Neuronal stem cell (in vitro differentiated cells): ENCODE data around the gene MPRIP.

Source experiments
- DNase-seq: peaks from one replicate; pipeline ENCODE4 v3.0.0-alpha.2; 2013; ENCODE audit warnings: low spot score
- H2AFZ ChIP-seq: one replicate; pipeline ENCODE4 v1.6.1; 2013; ENCODE audit warnings: mild to moderate bottlenecking, low read length, inconsistent platforms
- H2AK5ac ChIP-seq: 2 replicates; pipeline ENCODE4 v1.6.1; 2013; ENCODE audit warnings: low read depth, mild to moderate bottlenecking, inconsistent platforms, low read length, moderate library complexity, mixed read lengths
- H2BK120ac ChIP-seq: 2 replicates; pipeline ENCODE4 v1.6.1; 2013; ENCODE audit warnings: low read depth, mild to moderate bottlenecking, inconsistent platforms, low read length, moderate library complexity, mixed read lengths
- H2BK12ac ChIP-seq: one replicate; pipeline ENCODE4 v1.6.1; 2013; ENCODE audit warnings: low read length, inconsistent platforms
- H2BK15ac ChIP-seq: 2 replicates; pipeline ENCODE4 v1.6.1; 2013; ENCODE audit warnings: mild to moderate bottlenecking, low read length, inconsistent platforms, mixed read lengths
- H2BK5ac ChIP-seq: one replicate; pipeline ENCODE4 v1.6.1; 2013; ENCODE audit warnings: inconsistent platforms, mild to moderate bottlenecking, low read length, moderate library complexity
- H3K14ac ChIP-seq: one replicate; pipeline ENCODE4 v1.6.1; 2013; ENCODE audit warnings: low read length, inconsistent platforms
- H3K18ac ChIP-seq: 2 replicates; pipeline ENCODE4 v1.6.1; 2013; ENCODE audit warnings: low read length, inconsistent platforms
- H3K23ac ChIP-seq: 2 replicates; pipeline ENCODE4 v1.6.1; 2013; ENCODE audit warnings: low read depth, mild to moderate bottlenecking, mixed read lengths, low read length, inconsistent platforms; ENCODE audit not compliant: poor library complexity
- H3K27ac ChIP-seq: replicated peaks from 3 replicates; pipeline ENCODE4 v1.5.1; 2013; ENCODE audit warnings: low read length, inconsistent platforms
- H3K27me3 ChIP-seq, 3 experiments: 2 replicates each; pipeline ENCODE4 v1.6.1; 2013; ENCODE audit warnings: low read length in 3 of 3, mild to moderate bottlenecking in 2 of 3, inconsistent platforms in 1 of 3, low read depth in 1 of 3, mixed read lengths in 1 of 3, moderate library complexity in 1 of 3; ENCODE audit not compliant: control insufficient read depth in 3 of 3, insufficient read depth in 3 of 3
- H3K36me3 ChIP-seq, 2 donors: replicated peaks in 1 of 2; 2 replicates each; pipeline ENCODE4 v1.6.1; 2013; ENCODE audit warnings: low read length in 2 of 2; ENCODE audit not compliant: control insufficient read depth in 2 of 2, insufficient read depth in 2 of 2
- H3K4ac ChIP-seq: 2 replicates; pipeline ENCODE4 v1.6.1; 2013; ENCODE audit warnings: inconsistent platforms, mild to moderate bottlenecking, low read length, moderate library complexity
- H3K4me1 ChIP-seq, 2 donors: 1 replicate in 1 of 2; 2 replicates in 1 of 2; pipeline ENCODE4 v1.6.1; 2013; ENCODE audit warnings: low read length in 2 of 2, low read depth in 1 of 2; ENCODE audit not compliant: control insufficient read depth in 2 of 2, insufficient read depth in 1 of 2
- H3K4me2 ChIP-seq: one replicate; pipeline ENCODE4 v1.6.1; 2013; ENCODE audit warnings: mild to moderate bottlenecking, low read length, inconsistent platforms; ENCODE audit not compliant: insufficient read depth, poor library complexity, severe bottlenecking
- H3K4me3 ChIP-seq, 2 donors: 2 replicates each; pipeline ENCODE4 v1.5.1; 2013; ENCODE audit warnings: low read length in 2 of 2, mild to moderate bottlenecking in 2 of 2, inconsistent platforms in 1 of 2, moderate library complexity in 1 of 2
- H3K79me1 ChIP-seq: one replicate; pipeline ENCODE4 v1.6.1; 2013; ENCODE audit warnings: low read depth, mild to moderate bottlenecking, inconsistent platforms, low read length, moderate library complexity
- H3K9ac ChIP-seq: one replicate; pipeline ENCODE4 v1.6.1; 2013; ENCODE audit warnings: mild to moderate bottlenecking, low read depth, low read length, inconsistent platforms; ENCODE audit not compliant: poor library complexity
- H3K9me3 ChIP-seq, 2 donors: replicated peaks in 1 of 2; 2 replicates each; pipeline versions ENCODE3 to v1.6.1; 2013; ENCODE audit warnings: low read length in 2 of 2, mild to moderate bottlenecking in 2 of 2, inconsistent platforms in 1 of 2, low read depth in 1 of 2, mixed read lengths in 1 of 2, moderate library complexity in 1 of 2; ENCODE audit not compliant: control insufficient read depth in 2 of 2, insufficient read depth in 1 of 2
- H4K8ac ChIP-seq: one replicate; pipeline ENCODE4 v1.6.1; 2013; ENCODE audit warnings: low read depth, mild to moderate bottlenecking, inconsistent platforms, low read length, moderate library complexity
- H4K91ac ChIP-seq: one replicate; pipeline ENCODE4 v1.6.1; 2013; ENCODE audit warnings: low read length, low read depth, mild to moderate bottlenecking, inconsistent platforms; ENCODE audit not compliant: poor library complexity
- WGBS, 2 donors: extraction: QIAGEN DNeasy Blood & Tissue Kit; methylation state at CpG; one replicate each; pipeline ENCODE4 v1.1.7; 2013; ENCODE audit warnings: missing lambda C conversion rate in 2 of 2, mixed read lengths in 1 of 2; ENCODE audit not compliant: insufficient read length in 2 of 2, insufficient replicate concordance in 1 of 2; ENCODE audit errors: extremely low coverage in 2 of 2; 5-methylcytosine and 5-hydroxymethylcytosine counted together

The MPRIP gene

DNA sequence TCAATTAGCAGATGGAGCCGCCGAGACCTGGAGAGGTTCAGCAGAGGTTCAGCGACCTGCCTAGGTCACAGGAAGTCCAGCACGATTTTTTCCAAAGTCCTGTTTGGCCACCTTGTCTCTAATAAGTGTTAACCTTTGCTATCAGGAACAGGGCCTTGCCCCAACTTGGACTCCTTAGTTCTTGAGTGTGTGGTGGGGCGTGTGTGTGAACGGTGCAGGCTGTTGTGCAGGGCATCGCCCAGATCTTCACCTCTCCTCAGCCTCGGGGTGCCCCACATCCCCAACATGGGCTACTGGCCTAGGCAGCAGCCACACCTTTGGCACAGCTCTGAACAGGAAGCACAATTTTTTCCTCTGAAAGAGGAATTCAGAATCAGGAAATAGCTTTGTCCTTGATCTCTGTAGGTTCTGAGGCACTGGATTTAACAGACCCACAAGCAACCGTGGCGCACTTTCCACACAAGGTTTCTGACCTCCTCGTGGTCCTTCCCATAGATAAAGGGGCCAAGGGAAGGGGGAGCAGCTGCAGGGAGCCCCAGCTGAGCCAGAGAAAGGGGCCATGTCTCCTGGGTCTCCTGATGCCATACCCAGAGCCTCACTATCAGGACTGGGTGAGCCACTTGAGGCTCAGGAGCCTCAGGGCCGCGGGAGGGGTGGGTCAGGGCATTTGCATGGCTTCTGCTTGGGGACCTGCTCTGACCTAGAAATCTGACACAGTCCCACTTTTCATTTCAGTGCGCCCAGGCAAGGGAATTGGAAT is 10.4 kb downstream of the MPRIP start:
- Histone ChIP-seq H2BK12ac (no peak overlapping the region), H2BK5ac (no peak overlapping the region), H2AK5ac (no peak overlapping the region), H3K27me3 (no peaks in the 10 kb centered on the region), H3K9ac (peak overlapping the region; percentile 9), H3K4me3 (no peak overlapping the region), H3K4me1 (peaks cover 0 to 11% of the 10 kb centered on the region in 2 donors), H3K23ac (no peak overlapping the region), H3K27ac (no peak overlapping the region), H3K4ac (no peak overlapping the region), H3K36me3 (peaks cover 2 to 36% of the 10 kb centered on the region in 2 donors), H4K8ac (no peak overlapping the region), H3K79me1 (peaks cover 18% of the 10 kb centered on the region), H3K18ac (no peak overlapping the region), H3K14ac (no peak overlapping the region), H3K9me3 (peaks cover 0 to 14% of the 10 kb centered on the region in 2 donors), H3K4me2 (no peak overlapping the region), H2BK15ac (no peak overlapping the region), H4K91ac (no peak overlapping the region), H2BK120ac (no peak overlapping the region), H2AFZ (no peak overlapping the region)
- no CpG with 5 or more reads among the region's 14 CpGs for WGBS, 2 donors
- DNase-seq: no peak

- H3K79me1 ChIP-seq: peaks cover 18% of the 10 kb centered on the region
- H3K4ac ChIP-seq: no peak overlapping the region
- no peak overlapping the region for H3K14ac ChIP-seq
- DNase-seq: no peak
- H2BK5ac ChIP-seq: no peak overlapping the region
- no peak overlapping the region for H3K9ac ChIP-seq
- H2BK15ac ChIP-seq: no peak overlapping the region
- no peak overlapping the region for H2BK120ac ChIP-seq
- H2AK5ac ChIP-seq: no peak overlapping the region
- H3K23ac ChIP-seq: no peak overlapping the region
- no CpG with 5 or more reads among the region's 8 CpGs for WGBS, 2 donors
- H4K91ac ChIP-seq: no peak overlapping the region
- no peak overlapping the region for H2AFZ ChIP-seq
- no peak overlapping the region for H2BK12ac ChIP-seq
- H3K4me2 ChIP-seq: no peak overlapping the region
- H3K27ac ChIP-seq: no peak overlapping the region
- no peaks in the 10 kb centered on the region for H3K27me3 ChIP-seq
- no peak overlapping the region for H3K18ac ChIP-seq
- peaks cover 0 to 4% of the 10 kb centered on the region in 2 donors for H3K9me3 ChIP-seq
- H3K4me3 ChIP-seq: no peak overlapping the region
- peaks cover 0 to 11% of the 10 kb centered on the region in 2 donors for H3K4me1 ChIP-seq
- no peak overlapping the region for H4K8ac ChIP-seq
- peaks cover 4 to 41% of the 10 kb centered on the region in 2 donors for H3K36me3 ChIP-seq
These were observed 11.5 kb downstream of the MPRIP start for GRCh38 chr17:17053446-17054379.

GRCh38 chr17:17054636-17055035 is 12.4 kb downstream of the MPRIP start:
- Histone ChIP-seq H3K4me1 (peaks cover 0 to 11% of the 10 kb centered on the region in 2 donors), H3K4ac (no peak overlapping the region)
- WGBS, 2 donors: no CpG with 5 or more reads among the region's 4 CpGs

More at GRCh38 chr17:17054636-17055035, 12.4 kb downstream of the MPRIP start:
- DNase-seq: no peak
- Histone ChIP-seq H2BK120ac (no peak overlapping the region), H2BK12ac (no peak overlapping the region), H3K4me2 (no peak overlapping the region), H2BK15ac (no peak overlapping the region), H4K91ac (no peak overlapping the region), H3K14ac (no peak overlapping the region), H2AFZ (no peak overlapping the region), H3K23ac (no peak overlapping the region), H3K9me3 (no peaks in the 10 kb centered on the region), H3K27me3 (no peaks in the 10 kb centered on the region), H3K36me3 (peaks cover 2 to 42% of the 10 kb centered on the region in 2 donors), H3K9ac (no peak overlapping the region), H4K8ac (no peak overlapping the region), H3K18ac (no peak overlapping the region), H2BK5ac (no peak overlapping the region), H2AK5ac (no peak overlapping the region), H3K79me1 (peaks cover 20% of the 10 kb centered on the region), H3K4me3 (no peak overlapping the region), H3K27ac (no peak overlapping the region)
